Psoas muscle (tissue), 8 donors: Measurements from ENCODE around the gene ARHGDIA. TPM values are rescaled to one million over a fixed set of nuclear protein-coding genes. Genes with fewer than 3 reads are reported as not detected.

Experiments used
- ATAC-seq, 4 donors: fragments of 200-7000 bp; cut with Tn5 transposase; one replicate each; pipeline ENCODE4 v1.9.1; 2020; ENCODE audit warnings: moderate library complexity in 3 of 4, mild to moderate bottlenecking in 2 of 4
- DNase-seq, 2 donors: peaks; one replicate each; pipeline ENCODE4 v3.0.0-alpha.2; 2020
- H3K27ac ChIP-seq: fragments of 200-600 bp; one replicate; pipeline ENCODE4 v1.8.0; 2022
- H3K27me3 ChIP-seq, 3 donors: fragments of 200-600 bp in 1 of 3; one replicate each; pipeline versions ENCODE4 v1.6.1 to v1.8.0; 2013 to 2022; ENCODE audit warnings: low read length in 2 of 3, mild to moderate bottlenecking in 2 of 3, moderate library complexity in 1 of 3; ENCODE audit not compliant: insufficient read depth in 3 of 3
- H3K36me3 ChIP-seq, 2 donors: fragments of 200-600 bp in 1 of 2; one replicate each; pipeline versions ENCODE4 v1.6.1 to v1.8.0; 2013 to 2022; ENCODE audit warnings: low read depth in 1 of 2, mild to moderate bottlenecking in 1 of 2, moderate library complexity in 1 of 2; ENCODE audit not compliant: insufficient read depth in 1 of 2
- H3K4me1 ChIP-seq: fragments of 200-600 bp; one replicate; pipeline ENCODE4 v1.8.0; 2022
- H3K4me3 ChIP-seq: fragments of 200-600 bp; one replicate; pipeline ENCODE4 v1.8.0; 2022; ENCODE audit warnings: mild to moderate bottlenecking
- H3K9me3 ChIP-seq: fragments of 200-600 bp; one replicate; pipeline ENCODE4 v1.8.0; 2022
- CTCF ChIP-seq: fragments of 200-600 bp; IDR thresholded peaks from one replicate; pipeline ENCODE4 v1.8.0; 2022; ENCODE audit warnings: antibody characterized with exemption
- whole genome bisulfite sequencing, 3 donors: extraction: QIAGEN DNeasy Blood & Tissue Kit; methylation state at CpG; one replicate each; pipeline versions ENCODE4 v1.1.6 to v1.1.7; 2013; 5-methylcytosine and 5-hydroxymethylcytosine counted together
- intact Hi-C, 2 donors: fragments of 100-400 bp; cut with DNase I; formaldehyde crosslinking; loops; one replicate each; pipeline versions ENCODE4 v1.11.0 to v1.14.2; 2022
- polyA plus RNA-seq, 3 donors: library from polyadenylated mRNA; stranded (reverse); fragments of 200-250 nt; gene quantifications; one replicate each; pipeline ENCODE4 v1.2.3, GENCODE V29; 2013
- total RNA-seq, 4 donors: library from RNA; stranded (reverse); fragmentation: NEBNext Ultra II Directional in 2 of 4; extraction: Animal tissue kit (Norgen Biotek cat#: 25700) in 2 of 4; gene quantifications; one replicate each; pipeline versions ENCODE4 v1.2.1 to v1.2.4, GENCODE V29; 2021 to 2023
- donor health status: healthy with polysubstance abuse.
- donor health status: DM: no; HTN: no; CAD: no; lungs with moderate emphysema.
- donor health status: Bipolar disorder and iron deficiency.
- donor health status: healthy.
- donor health status: DM: yes; HTN: yes; CAD: no.
- donor health status: DM: no; HTN: no; CAD: no.
- donor health status: DM: no; HTN: no; CAD: no.
- donor health status: DM: yes; HTN: yes; CAD: no.

ARHGDIA gene
- total and polyA plus RNA-seq, 7 donors, result 79.1 to 268 (median 149) TPM

- no peak for TF ChIP-seq CTCF
- intact Hi-C loops, result no loop called here
- ATAC-seq (peak; percentile 14 to 48 (median 28)), DNase-seq (peak; percentile 96 to 98)
- H3K36me3 ChIP-seq, result peaks cover 0 to 9% of the 10 kb centered on the region in 2 donors
- peak within 1 kb of the TSS; percentile 98 for H3K27ac ChIP-seq
- H3K4me1 ChIP-seq, result peaks cover 24% of the 10 kb centered on the region
- no peaks in the 10 kb centered on the region for H3K9me3 ChIP-seq
- WGBS, 3 donors, result 2 to 3% (median 2%) methylated on average over 51 to 60 of the region's 76 CpGs
- no peaks in the 10 kb centered on the region for H3K27me3 ChIP-seq
- peak within 1 kb of the TSS; percentile 85 for H3K4me3 ChIP-seq
Observed at GRCh38 chr17:81833160-81833920, 37.8 kb downstream of the ARHGDIA start, which contains the start of gene MCRIP1. TSS of gene MCRIP1 (minus strand) at chr17:81833291. CDS start at chr17:81824506, 8,785 bp downstream.

GRCh38 chr17:81832608-81833159 is 38.5 kb downstream of the ARHGDIA start:
- no peaks in the 10 kb centered on the region for H3K27me3 ChIP-seq
- peaks cover 18% of the 10 kb centered on the region for H3K4me1 ChIP-seq
- intact Hi-C loops, result no loop called here
- H3K4me3 ChIP-seq, result peak overlapping the region; percentile 85
- no peaks in the 10 kb centered on the region for H3K9me3 ChIP-seq
- peaks cover 0 to 9% of the 10 kb centered on the region in 2 donors for H3K36me3 ChIP-seq
- H3K27ac ChIP-seq, result peak overlapping the region; percentile 96
- no peak for TF ChIP-seq CTCF
- WGBS, 3 donors, result 1 to 4% (median 2%) methylated on average over 31 to 62 of the region's 65 CpGs
- peak in 1 of 4 donors; percentile 0 for ATAC-seq
- DNase-seq, result peak in 1 of 2 donors; percentile 72

- peaks cover 15% of the 10 kb centered on the region for H3K4me1 ChIP-seq
- ATAC-seq (peak; percentile 5 to 28 (median 20)), DNase-seq (peak in 1 of 2 donors; percentile 78)
- peaks cover 0 to 9% of the 10 kb centered on the region in 2 donors for H3K36me3 ChIP-seq
- no peak for TF ChIP-seq CTCF
- peak overlapping the region; percentile 96 for H3K27ac ChIP-seq
- no peaks in the 10 kb centered on the region for H3K27me3 ChIP-seq
- H3K9me3 ChIP-seq, result no peaks in the 10 kb centered on the region
- 9 to 27% (median 13%) methylated on average over 18 of the region's 18 CpGs for WGBS, 3 donors
- H3K4me3 ChIP-seq, result peak overlapping the region; percentile 85
- intact Hi-C loops, result no loop called here
Observed at GRCh38 chr17:81831957-81832607, 39.1 kb downstream of the ARHGDIA start.

- peaks cover 13% of the 10 kb centered on the region for H3K4me1 ChIP-seq
- peak overlapping the region; percentile 96 for H3K27ac ChIP-seq
- peak in 1 of 4 donors; percentile 0 for ATAC-seq
- H3K36me3 ChIP-seq, result peaks cover 0 to 9% of the 10 kb centered on the region in 2 donors
- H3K27me3 ChIP-seq, result no peaks in the 10 kb centered on the region
- 39 to 75% (median 59%) methylated on average over 7 of the region's 7 CpGs for WGBS, 3 donors
- H3K9me3 ChIP-seq, result no peaks in the 10 kb centered on the region
- TF ChIP-seq CTCF, result no peak
- H3K4me3 ChIP-seq, result peak overlapping the region; percentile 85
- DNase-seq, result no peak
- intact Hi-C loops, result no loop called here
Observed at GRCh38 chr17:81831563-81831956, 39.6 kb downstream of the ARHGDIA start.
